Measurements from ENCODE around the gene AP2A1.

Gene AP2A1

DNA sequence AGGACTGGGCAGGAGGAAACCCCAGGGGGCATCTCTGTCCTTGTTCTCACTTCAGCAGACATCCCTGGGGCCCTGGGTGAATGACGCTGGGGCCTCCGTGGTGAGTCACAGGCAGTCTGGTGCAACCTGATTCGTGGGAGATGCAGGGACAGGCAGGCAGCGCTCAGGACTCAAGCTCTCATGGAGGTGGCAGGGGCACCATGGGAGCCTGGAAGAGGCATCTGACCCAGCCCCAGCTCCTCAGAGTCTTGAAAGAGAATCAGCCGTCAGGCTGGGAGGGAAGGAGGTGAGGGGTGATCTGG lies 70.2 kb downstream of the AP2A1 start:
- Histone ChIP-seq H3K4me1 (ENCODE audit: control insufficient read depth, insufficient read depth, low read length) (no peaks in the 10 kb centered on the region), H3K4me3 (ENCODE audit: low read depth, low read length) (no peak overlapping the region), H3K27me3 (ENCODE audit: control insufficient read depth, insufficient read depth, low read length) (no peaks in the 10 kb centered on the region), H3K9me3 (ENCODE audit: control insufficient read depth, insufficient read depth, low read length) (no peaks in the 10 kb centered on the region), H3K36me3 (ENCODE audit: control insufficient read depth, insufficient read depth, low read length) (peaks cover 49% of the 10 kb centered on the region), H3K9ac (ENCODE audit: low read depth, low read length) (no peak overlapping the region)

DNA sequence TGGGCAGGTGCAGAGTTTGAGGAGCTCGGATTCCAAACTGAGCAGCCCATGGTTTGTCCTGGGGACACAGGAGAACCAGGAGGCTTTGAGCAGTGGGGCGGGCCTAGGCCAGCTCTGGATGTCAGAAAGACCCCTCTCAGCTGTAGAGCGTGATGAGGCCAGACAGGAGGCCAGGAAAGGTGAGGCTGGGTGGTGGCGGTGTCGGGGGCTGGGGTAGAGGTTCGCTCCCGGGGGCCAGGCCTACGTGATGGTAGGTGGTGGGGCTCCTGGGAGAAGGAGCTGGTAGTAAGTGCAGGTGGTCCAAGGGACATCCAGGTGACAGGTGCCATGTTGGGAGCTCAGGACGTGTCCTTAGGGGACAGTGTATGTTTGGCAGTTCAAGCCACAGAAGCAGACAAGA lies 70.6 kb downstream of the AP2A1 start:
- H3K36me3 ChIP-seq (ENCODE audit: control insufficient read depth, insufficient read depth, low read length), result peaks cover 46% of the 10 kb centered on the region
- H3K4me1 ChIP-seq (ENCODE audit: control insufficient read depth, insufficient read depth, low read length), result no peaks in the 10 kb centered on the region
- no peaks in the 10 kb centered on the region for H3K27me3 ChIP-seq (ENCODE audit: control insufficient read depth, insufficient read depth, low read length)
- no peak overlapping the region for H3K4me3 ChIP-seq (ENCODE audit: low read depth, low read length)
- H3K9me3 ChIP-seq (ENCODE audit: control insufficient read depth, insufficient read depth, low read length), result no peaks in the 10 kb centered on the region
- H3K9ac ChIP-seq (ENCODE audit: low read depth, low read length), result no peak overlapping the region

DNA sequence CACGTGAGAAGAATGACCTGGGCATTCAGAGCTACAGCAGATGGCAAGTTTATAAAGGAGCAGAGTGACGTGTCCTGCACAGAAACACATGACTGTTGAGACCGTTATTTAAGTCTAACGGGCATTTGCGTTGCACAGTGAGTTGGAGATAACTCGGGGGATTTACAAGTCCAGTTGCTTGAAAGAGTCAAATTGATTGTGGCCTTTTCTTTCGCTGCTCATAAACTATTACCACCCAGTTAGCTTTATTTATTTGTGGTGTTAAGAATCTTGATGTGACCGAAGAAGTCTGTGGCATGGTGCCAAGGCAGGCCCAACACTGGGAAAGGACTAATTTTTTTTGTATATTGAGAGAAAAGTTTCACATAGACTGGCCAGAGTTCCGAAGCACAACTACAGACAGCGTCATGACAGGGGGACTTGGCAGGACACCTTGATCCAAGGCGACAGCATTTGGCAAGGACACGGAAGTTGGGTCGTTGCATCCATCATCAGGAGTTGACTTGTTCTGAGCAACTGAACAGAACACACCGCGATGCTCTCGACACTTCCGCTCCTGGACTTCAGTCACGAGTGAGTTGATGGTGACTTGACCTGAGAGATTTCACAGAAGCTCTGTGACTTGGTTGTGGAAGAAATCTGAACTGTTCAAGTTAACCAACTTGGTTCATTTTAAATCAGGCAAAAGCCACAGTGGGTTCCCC lies 72.2 kb downstream of the AP2A1 start:
- no peaks in the 10 kb centered on the region for H3K4me1 ChIP-seq (ENCODE audit: control insufficient read depth, insufficient read depth, low read length)
- H3K36me3 ChIP-seq (ENCODE audit: control insufficient read depth, insufficient read depth, low read length), result peaks cover 39% of the 10 kb centered on the region
- H3K9ac ChIP-seq (ENCODE audit: low read depth, low read length), result no peak overlapping the region
- H3K9me3 ChIP-seq (ENCODE audit: control insufficient read depth, insufficient read depth, low read length), result no peaks in the 10 kb centered on the region
- H3K27me3 ChIP-seq (ENCODE audit: control insufficient read depth, insufficient read depth, low read length), result no peaks in the 10 kb centered on the region
- no peak overlapping the region for H3K4me3 ChIP-seq (ENCODE audit: low read depth, low read length)

DNA sequence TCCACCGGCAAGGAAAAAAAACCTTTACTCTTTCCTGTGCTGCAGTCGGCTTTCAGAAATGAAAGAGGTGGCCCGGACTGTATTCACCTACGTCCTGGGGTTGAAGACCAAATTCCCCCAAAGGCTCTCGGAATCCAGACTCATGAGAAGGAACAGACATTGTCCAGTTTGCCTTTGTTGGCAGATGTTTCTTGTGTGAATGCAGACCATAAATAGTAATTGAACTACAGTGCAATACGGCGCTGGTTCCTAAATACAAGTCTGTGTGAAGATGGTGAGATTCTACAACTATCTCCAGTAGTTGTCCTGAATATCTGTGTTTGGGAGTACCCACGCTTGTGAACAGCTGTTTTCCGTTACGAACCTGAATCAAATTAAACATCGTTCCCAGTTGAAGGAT lies 72.9 kb downstream of the AP2A1 start:
- Histone ChIP-seq H3K4me3 (ENCODE audit: low read depth, low read length) (no peak overlapping the region), H3K9me3 (ENCODE audit: control insufficient read depth, insufficient read depth, low read length) (no peaks in the 10 kb centered on the region), H3K4me1 (ENCODE audit: control insufficient read depth, insufficient read depth, low read length) (no peaks in the 10 kb centered on the region), H3K36me3 (ENCODE audit: control insufficient read depth, insufficient read depth, low read length) (peaks cover 33% of the 10 kb centered on the region), H3K9ac (ENCODE audit: low read depth, low read length) (no peak overlapping the region), H3K27me3 (ENCODE audit: control insufficient read depth, insufficient read depth, low read length) (no peaks in the 10 kb centered on the region)

DNA sequence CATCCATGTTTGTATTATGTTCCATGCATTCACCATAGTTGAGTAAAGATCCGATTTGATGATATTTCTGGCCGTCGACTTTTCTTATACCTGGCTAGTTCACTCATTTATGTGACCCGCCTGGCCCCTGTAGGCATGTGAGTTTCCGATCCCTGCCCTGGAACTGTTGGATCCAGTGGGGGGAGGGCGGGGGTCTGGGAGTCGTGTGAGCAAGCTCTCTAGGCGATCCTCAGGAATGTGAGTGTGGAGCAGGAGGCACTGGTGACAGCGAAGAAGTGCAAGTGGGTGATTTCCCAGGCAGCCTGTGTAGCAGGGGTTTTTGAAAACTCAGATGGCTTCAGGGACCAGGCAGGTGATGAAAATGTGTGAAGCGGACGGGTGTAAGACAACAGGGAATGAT lies 73.5 kb downstream of the AP2A1 start:
- Histone ChIP-seq H3K4me1 (ENCODE audit: control insufficient read depth, insufficient read depth, low read length) (no peaks in the 10 kb centered on the region), H3K4me3 (ENCODE audit: low read depth, low read length) (no peak overlapping the region), H3K27me3 (ENCODE audit: control insufficient read depth, insufficient read depth, low read length) (no peaks in the 10 kb centered on the region), H3K9ac (ENCODE audit: low read depth, low read length) (no peak overlapping the region), H3K9me3 (ENCODE audit: control insufficient read depth, insufficient read depth, low read length) (no peaks in the 10 kb centered on the region), H3K36me3 (ENCODE audit: control insufficient read depth, insufficient read depth, low read length) (peaks cover 27% of the 10 kb centered on the region)

DNA sequence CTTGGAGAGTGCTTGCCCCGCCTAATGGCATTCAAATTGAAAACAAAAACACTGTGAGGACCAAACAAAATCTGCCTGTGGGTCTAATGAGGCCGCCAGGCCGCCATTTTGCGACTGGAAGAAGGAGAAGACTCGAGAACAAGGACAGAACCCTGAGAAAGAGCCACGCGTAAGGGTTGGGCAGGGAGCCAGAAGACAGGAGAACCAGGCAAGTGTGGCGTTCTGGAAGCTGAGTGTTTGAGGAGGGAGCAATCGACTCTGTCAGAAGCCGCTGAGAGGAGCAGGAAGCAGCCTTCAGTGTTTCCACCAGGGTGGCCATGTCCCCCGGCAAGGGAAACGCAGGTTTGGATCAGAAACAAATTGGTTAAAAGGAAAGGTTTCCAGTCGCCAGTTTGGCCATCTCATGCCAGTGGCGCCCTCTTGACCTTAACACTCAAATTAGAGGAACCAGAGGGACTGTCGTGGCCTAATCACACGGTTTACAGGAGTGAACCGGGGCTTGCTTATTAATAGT lies 74.0 kb downstream of the AP2A1 start:
- Histone ChIP-seq H3K4me3 (ENCODE audit: low read depth, low read length) (no peak overlapping the region), H3K36me3 (ENCODE audit: control insufficient read depth, insufficient read depth, low read length) (peaks cover 24% of the 10 kb centered on the region), H3K4me1 (ENCODE audit: control insufficient read depth, insufficient read depth, low read length) (no peaks in the 10 kb centered on the region), H3K27me3 (ENCODE audit: control insufficient read depth, insufficient read depth, low read length) (no peaks in the 10 kb centered on the region), H3K9me3 (ENCODE audit: control insufficient read depth, insufficient read depth, low read length) (no peaks in the 10 kb centered on the region), H3K9ac (ENCODE audit: low read depth, low read length) (no peak overlapping the region)

DNA sequence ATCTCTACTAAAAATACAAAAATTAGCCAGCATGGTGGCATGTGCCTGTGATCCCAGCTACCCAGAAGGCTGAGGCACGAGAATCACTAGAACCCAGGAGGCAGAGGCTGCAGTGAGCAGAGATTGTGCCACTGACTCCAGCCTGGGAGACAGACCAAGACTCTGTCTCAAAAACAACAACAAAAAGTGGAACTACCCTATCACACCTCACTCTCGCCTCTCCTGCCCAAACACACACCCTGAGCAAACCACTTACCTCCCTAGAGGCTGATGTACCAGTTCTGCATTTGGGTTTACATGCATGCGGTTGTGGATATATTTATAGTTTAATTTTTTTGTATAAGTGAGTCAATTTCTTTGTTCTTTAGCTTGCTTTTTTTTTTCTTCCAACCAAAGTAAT lies 76.5 kb downstream of the AP2A1 start:
- H3K4me3 ChIP-seq (ENCODE audit: low read depth, low read length), result no peak overlapping the region
- H3K9ac ChIP-seq (ENCODE audit: low read depth, low read length), result no peak overlapping the region
- no peaks in the 10 kb centered on the region for H3K9me3 ChIP-seq (ENCODE audit: control insufficient read depth, insufficient read depth, low read length)
- H3K27me3 ChIP-seq (ENCODE audit: control insufficient read depth, insufficient read depth, low read length), result no peaks in the 10 kb centered on the region
- H3K36me3 ChIP-seq (ENCODE audit: control insufficient read depth, insufficient read depth, low read length), result peaks cover 3% of the 10 kb centered on the region
- H3K4me1 ChIP-seq (ENCODE audit: control insufficient read depth, insufficient read depth, low read length), result no peaks in the 10 kb centered on the region

DNA sequence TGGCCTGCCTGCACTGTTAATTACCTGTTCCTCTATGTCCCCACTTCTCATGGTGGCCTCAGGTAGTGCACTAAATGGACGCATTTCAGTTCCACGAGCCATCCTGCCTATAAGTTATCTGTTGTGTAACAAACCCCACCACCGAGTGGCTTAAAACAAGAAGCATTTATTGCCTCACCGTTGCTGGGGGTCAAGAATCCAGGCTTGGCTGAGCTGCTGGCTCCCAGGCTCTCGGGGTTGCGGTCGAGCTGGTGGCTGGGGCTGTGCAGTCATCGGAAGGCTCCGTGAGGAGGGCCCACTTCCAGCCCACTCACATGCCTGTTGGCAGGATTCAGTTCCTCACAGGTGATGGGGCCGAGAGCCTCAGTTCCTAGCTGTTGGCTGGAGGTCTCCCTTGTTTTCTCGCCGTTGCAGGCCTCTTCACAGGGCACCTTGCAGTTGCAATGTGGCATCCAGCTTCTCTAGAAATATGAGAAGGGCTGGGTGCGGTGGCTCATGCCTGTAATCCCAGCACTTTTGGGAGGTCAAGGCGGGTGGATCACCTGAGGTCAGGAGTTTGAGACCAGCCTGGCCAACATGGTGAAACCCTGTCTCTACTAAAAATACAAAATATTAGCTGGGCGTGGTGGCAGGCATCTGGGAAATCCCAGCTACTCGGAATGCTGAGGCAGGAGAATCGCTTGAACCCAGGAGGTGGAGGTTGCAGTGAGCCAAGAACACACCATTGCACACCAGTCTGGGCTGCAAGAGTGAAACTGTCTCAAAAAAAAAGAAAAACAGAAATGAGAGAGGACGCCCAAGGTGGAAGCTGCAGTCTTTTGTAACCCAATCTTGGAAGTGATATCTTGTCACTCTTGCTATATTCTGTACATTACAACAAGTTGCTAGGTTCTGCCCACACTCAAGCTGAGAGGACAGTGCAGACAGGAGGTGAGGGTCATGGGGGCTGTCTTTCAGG lies 77.6 kb downstream of the AP2A1 start:
- Histone ChIP-seq H3K9ac (ENCODE audit: low read depth, low read length) (no peak overlapping the region), H3K27me3 (ENCODE audit: control insufficient read depth, insufficient read depth, low read length) (no peaks in the 10 kb centered on the region), H3K36me3 (ENCODE audit: control insufficient read depth, insufficient read depth, low read length) (no peaks in the 10 kb centered on the region), H3K4me3 (ENCODE audit: low read depth, low read length) (no peak overlapping the region), H3K9me3 (ENCODE audit: control insufficient read depth, insufficient read depth, low read length) (no peaks in the 10 kb centered on the region), H3K4me1 (ENCODE audit: control insufficient read depth, insufficient read depth, low read length) (no peaks in the 10 kb centered on the region)

DNA sequence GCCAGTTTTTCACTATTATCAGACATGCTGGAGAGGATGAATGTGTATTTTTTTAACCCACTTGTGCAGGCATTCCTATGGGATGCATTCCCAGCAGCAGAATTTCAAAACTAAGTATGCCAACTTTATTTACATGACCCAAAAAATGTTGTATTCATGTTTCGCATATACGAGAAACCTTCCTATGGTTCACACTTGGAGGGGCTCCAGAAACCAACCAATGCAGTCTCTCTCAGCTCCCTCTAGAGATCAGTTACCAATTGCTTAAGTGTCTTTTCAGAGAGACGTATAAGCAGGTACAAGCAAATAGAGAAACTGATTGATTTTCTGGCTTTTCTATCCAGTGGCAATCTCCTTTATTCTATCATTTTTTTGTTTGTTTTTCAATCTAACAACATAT lies 78.6 kb downstream of the AP2A1 start:
- Histone ChIP-seq H3K9ac (ENCODE audit: low read depth, low read length) (no peak overlapping the region), H3K4me3 (ENCODE audit: low read depth, low read length) (no peak overlapping the region), H3K9me3 (ENCODE audit: control insufficient read depth, insufficient read depth, low read length) (no peaks in the 10 kb centered on the region)

DNA sequence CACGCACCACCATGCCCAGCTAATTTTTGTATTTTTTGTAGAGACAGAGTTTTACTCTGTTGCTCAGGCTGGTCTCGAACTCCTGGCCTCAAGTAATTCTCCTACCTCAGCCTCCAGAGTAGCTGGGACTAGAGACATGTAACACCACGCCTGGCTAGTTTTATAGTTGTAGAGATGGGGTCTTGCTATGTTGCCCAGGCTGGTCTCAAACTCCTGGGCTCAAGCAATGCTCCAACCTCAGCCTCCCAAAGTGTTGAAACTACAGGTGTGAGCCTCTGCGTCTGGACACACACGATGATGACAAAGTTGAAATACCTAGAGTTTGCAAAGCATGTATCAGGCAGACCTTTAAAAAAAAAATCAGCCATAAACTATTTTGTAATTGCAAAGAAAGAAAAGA lies 79.6 kb downstream of the AP2A1 start:
- H3K4me1 ChIP-seq (ENCODE audit: control insufficient read depth, insufficient read depth, low read length), result no peaks in the 10 kb centered on the region
- no peaks in the 10 kb centered on the region for H3K27me3 ChIP-seq (ENCODE audit: control insufficient read depth, insufficient read depth, low read length)
- H3K4me3 ChIP-seq (ENCODE audit: low read depth, low read length), result no peak overlapping the region
- no peaks in the 10 kb centered on the region for H3K9me3 ChIP-seq (ENCODE audit: control insufficient read depth, insufficient read depth, low read length)
- no peak overlapping the region for H3K9ac ChIP-seq (ENCODE audit: low read depth, low read length)
- no peaks in the 10 kb centered on the region for H3K36me3 ChIP-seq (ENCODE audit: control insufficient read depth, insufficient read depth, low read length)

More for the DNA sequence above, 78.6 kb downstream of the AP2A1 start:
- Histone ChIP-seq H3K4me1 (ENCODE audit: control insufficient read depth, insufficient read depth, low read length) (no peaks in the 10 kb centered on the region), H3K36me3 (ENCODE audit: control insufficient read depth, insufficient read depth, low read length) (no peaks in the 10 kb centered on the region), H3K27me3 (ENCODE audit: control insufficient read depth, insufficient read depth, low read length) (no peaks in the 10 kb centered on the region)

DNA sequence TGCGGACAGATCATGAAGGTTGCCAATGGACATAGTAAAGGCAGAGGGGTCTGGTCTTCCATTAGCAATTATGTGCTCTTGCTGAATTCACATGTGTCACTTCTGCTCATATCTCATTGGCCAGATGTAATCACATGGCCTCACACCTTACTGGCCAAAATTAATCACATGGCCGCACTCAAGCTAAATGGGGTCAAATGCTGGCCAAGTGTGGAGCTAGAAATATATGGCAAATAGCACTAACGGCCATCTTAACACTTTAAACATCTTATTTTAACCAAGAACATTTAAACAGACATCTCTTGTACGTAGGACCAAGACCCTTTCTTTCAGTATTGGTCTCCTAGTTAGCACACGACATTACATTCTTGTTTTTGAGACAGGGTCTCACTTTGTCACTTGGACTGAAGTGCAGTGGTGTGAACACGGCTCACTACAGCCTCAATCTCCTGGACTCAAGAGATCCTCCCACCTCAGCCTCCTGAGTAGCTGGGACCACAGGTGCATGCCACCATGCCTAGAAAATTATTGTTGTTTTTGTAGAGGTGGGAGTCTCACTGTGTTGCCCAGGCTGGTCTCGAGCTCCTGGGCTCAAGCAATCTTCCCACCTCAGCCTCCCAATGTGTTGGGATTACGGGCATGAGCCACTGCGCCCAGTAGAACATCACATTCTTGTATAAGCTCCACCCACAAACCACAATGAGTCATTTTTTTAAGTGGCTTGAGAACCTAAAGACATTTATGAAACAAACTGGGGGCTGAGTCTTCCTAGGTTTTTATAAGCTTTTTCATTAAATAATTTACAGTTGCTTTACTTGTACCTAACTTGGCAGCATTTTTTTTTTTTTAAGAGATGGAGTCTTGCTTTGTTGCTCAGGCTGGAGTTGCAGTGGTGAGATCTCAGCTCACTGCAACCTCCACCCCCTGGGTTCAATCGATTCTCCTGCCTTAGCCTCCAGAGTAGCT lies 81.2 kb downstream of the AP2A1 start:
- Histone ChIP-seq H3K4me1 (ENCODE audit: control insufficient read depth, insufficient read depth, low read length) (peaks cover 5% of the 10 kb centered on the region), H3K9me3 (ENCODE audit: control insufficient read depth, insufficient read depth, low read length) (no peaks in the 10 kb centered on the region), H3K9ac (ENCODE audit: low read depth, low read length) (no peak overlapping the region), H3K4me3 (ENCODE audit: low read depth, low read length) (no peak overlapping the region), H3K36me3 (ENCODE audit: control insufficient read depth, insufficient read depth, low read length) (no peaks in the 10 kb centered on the region), H3K27me3 (ENCODE audit: control insufficient read depth, insufficient read depth, low read length) (no peaks in the 10 kb centered on the region)

Measured in iPS-15b (cell line).